K562 (cell line): ENCODE results near the gene PRAC1. TPM values are rescaled to one million over a fixed set of nuclear protein-coding genes. Genes with fewer than 3 reads are reported as not detected.

ENCODE experiments used
- ATAC-seq: fragments of 200-7000 bp; cut with Tn5 transposase; 3 replicates; pipeline ENCODE4 v1.9.1; 2020; ENCODE audit warnings: moderate library complexity
- BruUV-seq: library from RNA; stranded (reverse); fragments of 400-500 nt; replicated peaks from 2 replicates; lab custom pipeline; 2021; lab: Mats Ljungman, UMichigan
- CTCF ChIA-PET: fragments of 300-600 bp; formaldehyde crosslinking; extraction: SDS; loops from one replicate; lab custom pipeline; 2021; ENCODE audit warnings: low intra/inter-chr PET ratio; lab: Yijun Ruan, JAX
- POLR2A ChIA-PET: fragments of 300-600, 350-650 bp; sonication (Branson Sonifier 250); formaldehyde crosslinking; extraction: SDS; loops from one replicate; lab custom pipeline; 2021; ENCODE audit warnings: antibody characterized with exemption, inconsistent platforms; lab: Yijun Ruan, JAX
- DNase-seq, 4 experiments: peaks; one replicate each; pipeline versions ENCODE4 v3.0.0 to v3.0.0-alpha.2; 2011 to 2018; ENCODE audit warnings: low spot score in 3 of 4, mixed read lengths in 3 of 4; ENCODE audit errors: extremely low read depth in 1 of 4
- FAIRE-seq: peaks from 2 replicates; lab custom pipeline; 2011; peaks lifted over from hg19 to GRCh38; lab: Jason Lieb, UNC
- H2AFZ ChIP-seq: 2 replicates; pipeline ENCODE4 v1.6.0; 2011; ENCODE audit warnings: low read depth, low read length, control low read depth, inconsistent platforms
- H3K27ac ChIP-seq: fragments of 200-600 bp; 3 replicates; pipeline ENCODE4 v1.8.0; 2011; ENCODE audit warnings: low read depth, mild to moderate bottlenecking, control low read depth, inconsistent platforms, low read length, moderate library complexity, mixed read lengths; ENCODE audit errors: extremely low read depth
- H3K27me3 ChIP-seq, 2 experiments: fragments of 300-600 bp in 1 of 2; 2 replicates in 1 of 2; 3 replicates in 1 of 2; pipeline versions ENCODE4 v1.6.0 to v1.8.0; 2011; ENCODE audit warnings: inconsistent platforms in 2 of 2, low read length in 2 of 2, mild to moderate bottlenecking in 1 of 2, mixed read lengths in 1 of 2, moderate library complexity in 1 of 2; ENCODE audit not compliant: control insufficient read depth in 2 of 2, insufficient read depth in 2 of 2
- H3K36me3 ChIP-seq: fragments of 300-600 bp; 3 replicates; pipeline ENCODE4 v1.8.0; 2011; ENCODE audit warnings: mild to moderate bottlenecking, low read length, inconsistent platforms; ENCODE audit not compliant: control insufficient read depth, insufficient read depth
- H3K4me1 ChIP-seq, 2 experiments: fragments of 200-600 bp in 1 of 2; replicated peaks in 1 of 2; 2 replicates in 1 of 2; 3 replicates in 1 of 2; pipeline versions ENCODE4 v1.5.1 to v1.8.0; 2011; ENCODE audit warnings: inconsistent platforms in 2 of 2, low read length in 2 of 2, mild to moderate bottlenecking in 1 of 2, mixed read lengths in 1 of 2, moderate library complexity in 1 of 2; ENCODE audit not compliant: control insufficient read depth in 2 of 2, insufficient read depth in 2 of 2
- H3K4me2 ChIP-seq: 2 replicates; pipeline ENCODE4 v1.6.1; 2011; ENCODE audit warnings: low read length, control low read depth, inconsistent platforms, mixed read lengths; ENCODE audit not compliant: insufficient read depth
- H3K4me3 ChIP-seq: fragments of 200-600 bp; sonication (generic), shearing (Covaris generic); 2 replicates; pipeline ENCODE4 v1.5.1; 2016; ENCODE audit warnings: control low read depth, inconsistent platforms
- H3K79me2 ChIP-seq: fragments of 200-600 bp; 3 replicates; pipeline ENCODE4 v1.8.0; 2011; ENCODE audit warnings: low read length, inconsistent platforms; ENCODE audit not compliant: control insufficient read depth, insufficient read depth
- H3K9ac ChIP-seq, 2 experiments: 2 replicates each; pipeline versions ENCODE4 v1.6.0 to v1.6.1; 2011; ENCODE audit warnings: low read depth in 2 of 2, low read length in 2 of 2, control low read depth in 1 of 2, inconsistent platforms in 1 of 2, mild to moderate bottlenecking in 1 of 2, mixed read lengths in 1 of 2; ENCODE audit not compliant: insufficient read depth in 1 of 2
- H3K9me1 ChIP-seq: one replicate; pipeline ENCODE4 v1.6.0; 2011; ENCODE audit warnings: inconsistent platforms, mild to moderate bottlenecking, low read length, moderate library complexity; ENCODE audit not compliant: control insufficient read depth, insufficient read depth
- H3K9me3 ChIP-seq: replicated peaks from 2 replicates; pipeline ENCODE4 v1.5.1; 2011; ENCODE audit warnings: low read depth, low read length, inconsistent platforms; ENCODE audit not compliant: control insufficient read depth, insufficient read depth
- H4K20me1 ChIP-seq: replicated peaks from 2 replicates; pipeline ENCODE4 v1.6.1; 2011; ENCODE audit warnings: low read length, inconsistent platforms, mixed read lengths; ENCODE audit not compliant: control insufficient read depth, insufficient read depth
- HCFC1 ChIP-seq: IDR thresholded peaks from 2 replicates; pipeline ENCODE4 v1.6.1; 2012; ENCODE audit warnings: low read depth, low read length, improper control_type of control experiment
- NONO ChIP-seq, 2 experiments: fragments of 200-400 bp in 1 of 2; fragments of 450-650 bp in 1 of 2; formaldehyde crosslinking in 1 of 2; IDR thresholded peaks; 2 replicates each; pipeline ENCODE4 v1.6.1; 2017; ENCODE audit warnings: low read depth in 2 of 2, mild to moderate bottlenecking in 2 of 2, moderate library complexity in 2 of 2, low read length in 1 of 2
- THRAP3 ChIP-seq: fragments of 450-650 bp; IDR thresholded peaks from 2 replicates; pipeline ENCODE4 v1.6.1; 2016; ENCODE audit warnings: mild to moderate bottlenecking, inconsistent platforms, borderline replicate concordance
- ZNF512 ChIP-seq: IDR thresholded peaks from 2 replicates; pipeline ENCODE4 v1.6.1; 2016; ENCODE audit warnings: missing genetic modification characterization, missing compliant biosample characterization
- WGBS: fragments of 100-300 bp; shearing (Covaris generic); methylation state at CpG from one replicate; pipeline ENCODE4 v1.1.6; 2016; ENCODE audit warnings: low coverage, mixed read lengths; ENCODE audit not compliant: insufficient coverage; ENCODE audit errors: missing lambda C conversion rate; 5-methylcytosine and 5-hydroxymethylcytosine counted together
- in situ Hi-C: fragments of 300-500 bp; cut with MboI; formaldehyde crosslinking; loops from 4 replicates; pipeline ENCODE4 v1.15.0; 2018; ENCODE audit warnings: inconsistent platforms, mixed read lengths
- intact Hi-C: fragments of 100-400 bp; cut with micrococcal nuclease; formaldehyde crosslinking; loops from 2 replicates; pipeline ENCODE4 v1.14.2; 2022
- polyA plus RNA-seq, 8 experiments: library from polyadenylated mRNA; depleted of rRNA in 4 of 8; stranded (reverse) in 5 of 8; unstranded in 3 of 8; fragments of >200 nt; fragmentation: Nextera tagmentation in 2 of 8; fragmentation: Illumina TruSeq in 1 of 8; extraction: Ambion mirVana in 2 of 8; extraction: Trizol in 1 of 8; gene quantifications; 2 replicates each; pipeline versions ENCODE4 v1.2.1 to v1.2.3, GENCODE V29; 2011 to 2014; ENCODE audit warnings: inconsistent platforms in 1 of 8, missing spikeins in 1 of 8
- total RNA-seq, 7 experiments: library from RNA; depleted of rRNA in 6 of 7; stranded (reverse); fragments of >200 nt in 6 of 7; fragmentation: Illumina TruSeq in 2 of 7; extraction: Trizol in 2 of 7; gene quantifications; 2 replicates each; pipeline versions ENCODE4 v1.2.1 to v1.2.3, GENCODE V29; 2011 to 2021; ENCODE audit warnings: low replicate concordance in 1 of 7

Gene PRAC1
- total and polyA plus RNA-seq, 9 of the 15 experiments (the other 6 are each of a cell fraction or from before 2014, with no cell fraction given): not detected

DNA sequence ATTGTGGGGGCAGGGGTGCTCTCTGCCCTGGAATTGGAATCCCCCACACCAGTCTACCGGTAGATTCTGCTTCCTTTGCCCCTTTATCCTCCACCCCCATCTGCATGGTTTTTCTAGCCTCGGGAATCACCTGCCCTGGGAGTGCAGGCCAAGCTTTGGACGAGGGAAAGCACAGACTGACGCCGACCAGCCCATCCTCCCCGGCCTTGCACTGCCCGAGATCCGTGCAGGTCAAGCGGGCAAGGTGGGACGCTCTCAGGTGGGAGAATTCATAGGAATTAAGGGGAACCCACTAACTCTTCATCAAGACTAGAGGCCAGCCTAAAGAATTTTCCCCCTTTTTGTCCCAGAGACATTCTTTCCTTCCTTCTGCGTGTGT, 16.1 kb upstream of the PRAC1 start:
- H3K9ac ChIP-seq: no peak overlapping the region
- H3K9me3 ChIP-seq: no peaks in the 10 kb centered on the region
- H3K4me3 ChIP-seq: no peak overlapping the region
- H4K20me1 ChIP-seq: peaks cover 4% of the 10 kb centered on the region; the same call in 1 of the 2 replicates
- H3K36me3 ChIP-seq: no peaks in the 10 kb centered on the region
- ATAC-seq: no peak
- POLR2A ChIA-PET: interaction anchor here (1.2 to 1.4 kb wide), 3 partner anchors 13 to 96 kb away, joined by 4 read pairs; no protein-coding TSS in a partner anchor
- in situ Hi-C loops: no loop called here
- no peak for DNase-seq
- under 1% methylated on average over 10 of the region's 11 CpGs for WGBS
- no peak overlapping the region for H2AFZ ChIP-seq
- BruUV-seq: no TSS peak
- no peak overlapping the region for H3K27ac ChIP-seq
- no peaks in the 10 kb centered on the region for H3K9me1 ChIP-seq
- TF ChIP-seq THRAP3: no peak
- TF ChIP-seq NONO (IDR thresholded peaks at IDR 0.05; ENCODE audit: low read depth in 2 of 2, low read length in 1 of 2): no peak
- TF ChIP-seq, all 486 proteins: peak for 0
- peaks cover 0 to 8% of the 10 kb centered on the region in 2 experiments; a peak in 3 of 5 replicates for H3K4me1 ChIP-seq
- CTCF ChIA-PET: no interaction called here
- no peak for FAIRE-seq
- H3K4me2 ChIP-seq: no peak overlapping the region
- H3K79me2 ChIP-seq: no peaks in the 10 kb centered on the region
- H3K27me3 ChIP-seq: peaks cover 45 to 78% of the 10 kb centered on the region in 2 experiments
- intact Hi-C loops: no loop called here

DNA sequence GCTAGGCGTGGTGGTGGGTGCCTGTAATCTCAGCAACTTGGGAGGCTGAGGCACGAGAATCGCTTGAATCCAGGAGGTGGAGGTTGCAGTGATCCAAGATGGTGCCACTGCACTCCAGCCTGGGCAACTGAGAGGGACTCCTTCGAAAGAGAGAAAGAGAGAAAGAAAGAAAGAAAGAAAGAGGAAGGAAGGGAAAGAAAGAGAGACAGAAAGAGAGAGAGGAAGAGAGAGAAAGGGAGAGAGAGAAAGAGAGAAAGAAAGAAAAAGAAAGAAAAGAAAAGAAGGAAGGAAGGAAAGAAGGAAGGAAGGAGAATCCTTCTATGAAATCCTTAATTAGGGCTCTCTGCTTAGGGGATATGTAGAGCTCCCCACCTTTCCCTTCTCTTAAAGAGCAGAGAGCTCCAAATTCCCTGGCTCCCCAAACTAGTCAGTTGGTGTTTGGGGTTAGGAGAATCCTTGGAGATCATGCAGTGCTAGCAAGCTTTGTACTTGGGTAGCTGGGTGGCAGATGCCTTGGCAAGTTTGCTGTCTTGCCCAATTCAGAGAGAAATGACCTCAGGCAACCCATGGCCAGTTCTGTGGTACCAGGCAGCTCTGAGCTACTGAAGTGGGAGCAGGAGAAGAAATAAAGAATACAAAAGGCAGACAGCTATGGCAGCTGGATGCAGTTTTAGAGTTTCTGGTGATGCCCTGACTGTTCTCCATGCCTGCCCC, 15.2 kb upstream of the PRAC1 start:
- intact Hi-C loops: no loop called here
- H3K27me3 ChIP-seq: peaks cover 49 to 78% of the 10 kb centered on the region in 2 experiments
- TF ChIP-seq HCFC1: no peak
- TF ChIP-seq ZNF512 (tag): peak; percentile 76
- TF ChIP-seq, all 486 proteins: peak for 1
- Histone ChIP-seq H2AFZ (no peak overlapping the region), H3K79me2 (no peaks in the 10 kb centered on the region), H3K27ac (no peak overlapping the region), H3K9me3 (no peaks in the 10 kb centered on the region), H3K36me3 (no peaks in the 10 kb centered on the region), H3K4me3 (no peak overlapping the region), H3K4me1 (peaks cover 0 to 14% of the 10 kb centered on the region in 2 experiments; a peak in 3 of 5 replicates), H4K20me1 (peaks cover 3% of the 10 kb centered on the region; the same call in 1 of the 2 replicates), H3K4me2 (no peak overlapping the region), H3K9ac (no peak overlapping the region), H3K9me1 (no peaks in the 10 kb centered on the region)
- in situ Hi-C loops: no loop called here
- DNase-seq: no peak
- CTCF ChIA-PET: no interaction called here
- POLR2A ChIA-PET: interaction anchor here (0.7 to 2.0 kb wide), 6 partner anchors 21 to 320 kb away, joined by 3 to 4 read pairs (median 4); no protein-coding TSS in a partner anchor
- FAIRE-seq: no peak
- WGBS: 4% methylated on average over 4 of the region's 4 CpGs
- BruUV-seq: no TSS peak
- no peak for ATAC-seq
